HG02840 (cell line): ENCODE data around the gene D2HGDH.
"Not testable (repeated sequence)": the region's sequence is repeated elsewhere in the genome, so short reads cannot be mapped to it uniquely, and the experiment has no call there.

Experiments used
- ATAC-seq: cut with Tn5 transposase; IDR thresholded peaks from one replicate; pipeline ENCODE4 v1.9.1; 2021; ENCODE audit warnings: mild to moderate bottlenecking, moderate library complexity, moderate number of reproducible peaks; ENCODE audit not compliant: unreplicated experiment, low FRiP score

D2HGDH gene

DNA sequence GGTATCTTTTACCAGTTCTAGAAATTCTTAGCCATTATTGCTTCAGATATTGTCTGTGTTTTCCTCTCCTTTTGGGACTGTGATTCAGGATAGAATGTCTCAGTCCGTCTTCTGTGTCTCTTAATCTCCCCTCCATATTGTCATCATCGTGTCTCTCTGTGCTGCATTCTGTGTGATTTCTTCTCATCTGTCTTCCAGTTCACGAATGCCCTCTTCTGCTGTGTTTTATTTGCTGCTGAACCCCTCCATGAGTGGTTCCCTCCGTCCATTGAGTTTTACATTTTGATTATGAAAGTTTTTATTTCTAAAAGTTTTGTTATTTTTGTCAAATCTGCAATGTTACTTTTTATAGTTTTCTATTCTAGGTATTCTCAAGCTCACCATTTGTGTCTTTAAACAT, 11.7 kb downstream of the D2HGDH start:
- ATAC-seq: no peak

- ATAC-seq: no peak
Measured at GRCh38 chr2:241748468-241749256, 14.2 kb downstream of the D2HGDH start.

GRCh38 chr2:241750076-241750840, 15.8 kb downstream of the D2HGDH start:
- ATAC-seq: no peak

- ATAC-seq: no peak
Measured at GRCh38 chr2:241751152-241751551, 16.7 kb downstream of the D2HGDH start.

DNA sequence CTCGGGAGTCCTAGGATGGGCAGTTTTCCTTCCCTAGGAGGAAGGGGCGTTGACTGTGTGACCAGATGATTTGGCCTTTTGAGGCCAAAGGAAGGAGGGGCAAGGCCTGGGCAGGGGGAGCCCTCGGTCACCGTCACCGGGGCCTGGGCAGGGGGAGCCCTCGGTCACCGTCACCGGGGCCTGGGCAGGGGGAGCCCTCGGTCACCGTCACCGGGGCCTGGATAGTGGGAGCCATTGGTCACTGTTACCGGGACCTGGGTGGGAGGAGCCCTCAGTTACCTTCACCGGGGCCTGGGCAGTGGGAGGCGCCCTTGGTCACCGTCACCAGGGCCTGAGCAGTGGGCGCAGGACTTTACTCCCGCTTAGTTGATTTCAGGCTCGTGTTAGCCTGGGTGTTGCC, 17.3 kb downstream of the D2HGDH start:
- no peak for ATAC-seq

GRCh38 chr2:241752253-241752652, 17.8 kb downstream of the D2HGDH start:
- ATAC-seq: no peak

GRCh38 chr2:241752689-241753276, 18.4 kb downstream of the D2HGDH start:
- ATAC-seq: no peak

- ATAC-seq: no peak
Measured at GRCh38 chr2:241753493-241753892, 19.1 kb downstream of the D2HGDH start.

DNA sequence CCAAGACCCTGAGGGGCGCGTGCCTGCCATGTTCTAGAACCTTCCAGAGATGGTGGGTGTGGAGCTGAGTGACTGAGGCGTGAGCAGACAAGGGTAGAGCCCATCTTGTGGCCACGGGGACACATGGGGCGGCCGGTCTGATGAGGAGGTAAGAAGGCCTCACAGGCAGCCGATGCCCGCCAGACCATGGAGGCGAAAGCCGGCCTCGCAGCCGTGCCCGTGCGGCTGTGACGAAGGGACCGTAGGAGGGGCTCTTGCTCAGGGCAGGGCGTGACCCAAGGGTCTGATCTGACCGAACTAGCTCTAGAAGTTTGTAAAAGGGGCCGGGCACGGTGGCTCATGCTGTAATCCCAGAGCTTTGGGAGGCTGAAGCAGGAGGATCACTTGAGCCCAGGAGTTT, 19.6 kb downstream of the D2HGDH start:
- ATAC-seq: no peak

GRCh38 chr2:241755166-241755565, 20.7 kb downstream of the D2HGDH start:
- no peak for ATAC-seq

GRCh38 chr2:241755777-241756176, 21.3 kb downstream of the D2HGDH start:
- ATAC-seq: no peak

- ATAC-seq: no peak
Measured at GRCh38 chr2:241759067-241759807, 24.8 kb downstream of the D2HGDH start.

DNA sequence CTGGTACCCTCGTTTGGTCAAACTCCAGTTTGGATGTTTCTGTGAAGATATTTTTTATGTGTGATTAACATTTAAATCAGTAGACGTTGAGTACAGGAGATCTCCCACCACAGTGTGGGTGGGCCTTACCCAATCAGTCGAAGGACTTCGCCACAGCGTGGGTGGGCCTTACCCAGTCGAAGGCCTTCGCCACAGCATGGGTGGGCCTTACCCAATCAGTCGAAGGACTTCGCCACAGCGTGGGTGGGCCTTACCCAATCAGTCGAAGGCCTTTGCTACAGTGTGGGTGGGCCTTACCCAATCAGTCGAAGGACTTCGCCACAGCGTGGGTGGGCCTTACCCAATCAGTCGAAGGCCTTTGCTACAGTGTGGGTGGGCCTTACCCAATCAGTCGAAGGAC, 25.5 kb downstream of the D2HGDH start:
- ATAC-seq: not testable (repeated sequence)

DNA sequence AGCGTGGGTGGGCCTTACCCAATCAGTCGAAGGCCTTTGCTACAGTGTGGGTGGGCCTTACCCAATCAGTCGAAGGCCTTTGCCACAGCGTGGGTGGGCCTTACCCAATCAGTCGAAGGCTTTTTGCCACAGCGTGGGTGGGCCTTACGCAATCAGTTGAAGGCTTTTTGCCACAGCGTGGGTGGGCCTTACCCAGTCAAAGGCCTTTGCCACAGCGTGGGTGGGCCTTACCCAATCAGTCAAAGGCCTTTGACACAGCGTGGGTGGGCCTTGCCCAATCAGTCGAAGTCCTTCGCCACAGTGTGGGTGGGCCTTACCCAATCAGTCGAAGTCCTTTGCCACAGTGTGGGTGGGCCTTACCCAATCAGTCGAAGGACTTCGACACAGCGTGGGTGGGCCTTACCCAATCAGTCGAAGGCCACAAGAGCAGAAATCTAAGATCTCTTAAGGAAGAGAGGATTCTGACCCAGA, 25.9 kb downstream of the D2HGDH start:
- ATAC-seq: no peak

GRCh38 chr2:241762321-241762932, 28.0 kb downstream of the D2HGDH start:
- no peak for ATAC-seq

DNA sequence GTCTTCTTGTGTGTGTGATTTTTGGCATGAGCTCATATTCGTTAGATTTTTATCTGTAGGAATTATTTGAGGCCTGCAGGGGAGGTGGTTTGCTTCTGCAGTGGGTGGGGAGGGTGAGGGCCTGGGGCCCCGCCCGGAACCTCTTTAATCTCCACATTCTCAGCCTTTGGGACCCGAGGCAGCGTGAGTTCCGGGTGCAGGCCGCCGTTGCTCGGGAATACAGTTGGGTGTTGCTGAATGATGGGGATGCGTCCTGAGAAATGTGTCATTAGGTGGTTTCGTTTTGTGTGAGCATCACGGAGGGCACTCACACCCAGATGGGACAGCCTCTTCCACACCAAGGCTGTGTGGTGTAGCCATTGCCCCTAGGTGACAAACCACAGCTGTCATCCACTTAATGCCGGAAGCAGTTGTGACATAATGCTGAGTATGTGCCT, 28.5 kb downstream of the D2HGDH start:
- ATAC-seq: no peak

- ATAC-seq: no peak
Measured at GRCh38 chr2:241763551-241764274, 29.3 kb downstream of the D2HGDH start.

DNA sequence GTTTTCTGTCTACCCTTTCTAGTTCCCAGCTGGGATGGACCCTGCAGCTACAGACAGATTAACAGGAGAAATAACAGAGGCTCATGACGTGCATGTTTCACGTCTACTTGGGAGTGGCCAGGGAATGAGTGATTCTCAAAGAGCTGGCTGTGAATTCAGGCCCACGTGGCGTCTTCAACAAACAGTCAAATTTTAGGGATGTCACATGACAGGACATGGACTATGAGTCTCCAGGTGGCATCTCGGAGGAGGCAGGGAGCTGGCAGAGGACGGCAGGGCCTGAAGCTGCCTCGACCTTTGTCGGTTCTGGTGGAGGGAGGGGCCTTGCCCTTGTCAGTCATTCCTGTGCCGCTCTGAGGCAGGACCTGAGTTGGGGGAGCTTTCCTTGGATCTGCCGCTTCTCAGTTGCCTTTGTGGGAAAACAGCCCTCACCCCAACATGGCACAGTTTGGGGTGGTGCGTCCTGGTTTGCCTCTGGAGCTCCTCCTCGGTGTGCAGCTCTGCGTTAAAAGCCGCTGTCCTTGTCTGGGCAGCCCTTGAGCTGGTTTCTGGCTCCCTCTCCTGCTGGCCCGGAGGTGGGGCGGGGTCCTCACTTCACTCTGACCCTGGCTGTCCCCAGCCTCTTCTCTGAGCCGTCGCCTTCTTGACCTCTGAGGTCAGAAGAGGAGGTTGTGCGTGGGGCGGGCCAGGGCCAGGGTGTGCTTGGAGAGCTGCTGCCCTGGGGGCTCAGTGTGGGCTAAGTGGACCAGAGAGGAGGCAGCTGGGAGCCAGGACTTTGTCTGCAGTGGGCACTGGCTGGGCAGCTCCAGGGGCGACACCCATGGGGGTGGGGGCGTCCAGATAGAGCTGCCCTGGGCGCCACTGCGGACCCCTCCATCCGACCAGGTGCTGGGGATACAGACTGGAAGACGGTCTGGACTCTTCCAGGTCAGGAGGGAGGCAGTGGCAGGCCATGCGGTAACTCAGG, 30.1 kb downstream of the D2HGDH start:
- no peak for ATAC-seq
